CD4-positive, alpha-beta T cell treated with Interleukin-4 for 4 hours (primary cell): ENCODE measurements around the gene MAP2K3.

Experiments used
- DNase-seq: peaks from one replicate; pipeline ENCODE4 v3.0.0-alpha.2; 2020

MAP2K3 gene

GRCh38 chr17:21252796-21253645 is 31.5 kb upstream of the MAP2K3 start, which contains the start of gene NATD1:
TSS of gene NATD1 (minus strand) at chr17:21253410. CDS start at chr17:21253264, 146 bp downstream.
- peak; percentile 78 for DNase-seq

- no peak for DNase-seq
Measured at GRCh38 chr17:21253646-21254441, 30.7 kb upstream of the MAP2K3 start.

- no peak for DNase-seq
Measured at GRCh38 chr17:21258593-21258992, 25.9 kb upstream of the MAP2K3 start.

- no peak for DNase-seq
Measured at GRCh38 chr17:21262259-21262993, 22.1 kb upstream of the MAP2K3 start.

- no peak for DNase-seq
Measured at GRCh38 chr17:21263376-21263775, 21.1 kb upstream of the MAP2K3 start.

GRCh38 chr17:21268596-21269188 is 15.8 kb upstream of the MAP2K3 start:
- no peak for DNase-seq

- no peak for DNase-seq
Measured at GRCh38 chr17:21269394-21269793, 15.1 kb upstream of the MAP2K3 start.

- DNase-seq, result no peak
Measured at GRCh38 chr17:21271454-21272183, 12.9 kb upstream of the MAP2K3 start.

- no peak for DNase-seq
Measured at GRCh38 chr17:21272250-21272649, 12.3 kb upstream of the MAP2K3 start.

- DNase-seq, result no peak
Measured at GRCh38 chr17:21272881-21273792, 11.4 kb upstream of the MAP2K3 start.

GRCh38 chr17:21275047-21275578 is 9.4 kb upstream of the MAP2K3 start:
- no peak for DNase-seq

- peak; percentile 90 for DNase-seq
Measured at GRCh38 chr17:21275579-21276263, 8.8 kb upstream of the MAP2K3 start.

GRCh38 chr17:21276264-21276588 is 8.3 kb upstream of the MAP2K3 start:
- DNase-seq, result no peak

- no peak for DNase-seq
Measured at GRCh38 chr17:21277332-21277731, 7.2 kb upstream of the MAP2K3 start.

GRCh38 chr17:21278450-21279197 is 5.9 kb upstream of the MAP2K3 start:
- DNase-seq, result peak; percentile 61

- no peak for DNase-seq
Measured at GRCh38 chr17:21279198-21279535, 5.3 kb upstream of the MAP2K3 start.

- no peak for DNase-seq
Measured at GRCh38 chr17:21279582-21279981, 4.9 kb upstream of the MAP2K3 start.

- peak; percentile 84 for DNase-seq
Measured at GRCh38 chr17:21280081-21280518, 4.4 kb upstream of the MAP2K3 start.

- no peak for DNase-seq
Measured at GRCh38 chr17:21282231-21282630, 2.3 kb upstream of the MAP2K3 start.

GRCh38 chr17:21282850-21283249 is 1.7 kb upstream of the MAP2K3 start:
- DNase-seq, result no peak
